Liver (tissue), 9 donors: ENCODE data around the gene FGD5. TPM values are rescaled to one million over a fixed set of nuclear protein-coding genes. Genes with fewer than 3 reads are reported as not detected.

ENCODE experiments used
- DNase-seq: peaks from one replicate; pipeline ENCODE4 v3.0.0-alpha.2; 2017; ENCODE audit warnings: low spot score
- H3K27ac ChIP-seq, 2 donors: one replicate each; pipeline ENCODE4 v1.7.0; 2013; ENCODE audit warnings: inconsistent platforms in 2 of 2, low read length in 2 of 2, control low read depth in 1 of 2, low read depth in 1 of 2, mild to moderate bottlenecking in 1 of 2
- H3K27me3 ChIP-seq, 4 donors: one replicate each; pipeline versions ENCODE4 v1.6.1 to v1.7.0; 2013; ENCODE audit warnings: low read length in 3 of 4, inconsistent platforms in 1 of 4, mild to moderate bottlenecking in 1 of 4, moderate library complexity in 1 of 4; ENCODE audit not compliant: control insufficient read depth in 4 of 4, insufficient read depth in 4 of 4
- H3K36me3 ChIP-seq, 4 donors: one replicate each; pipeline versions ENCODE4 v1.6.1 to v1.7.0; 2013; ENCODE audit warnings: low read length in 3 of 4, mild to moderate bottlenecking in 3 of 4, low read depth in 1 of 4, moderate library complexity in 1 of 4; ENCODE audit not compliant: control insufficient read depth in 4 of 4, insufficient read depth in 3 of 4
- H3K4me1 ChIP-seq, 4 donors: one replicate each; pipeline versions ENCODE4 v1.6.1 to v1.7.0; 2013; ENCODE audit warnings: low read length in 3 of 4, mild to moderate bottlenecking in 3 of 4, moderate library complexity in 1 of 4; ENCODE audit not compliant: control insufficient read depth in 4 of 4, insufficient read depth in 4 of 4
- H3K4me3 ChIP-seq, 3 donors: one replicate each; pipeline versions ENCODE4 v1.6.1 to v1.7.0; 2013; ENCODE audit warnings: low read length in 3 of 3, control low read depth in 1 of 3, low read depth in 1 of 3, mild to moderate bottlenecking in 1 of 3
- H3K9ac ChIP-seq, 2 donors: one replicate each; pipeline ENCODE4 v1.7.0; 2013; ENCODE audit warnings: low read length in 2 of 2, mild to moderate bottlenecking in 2 of 2, moderate library complexity in 2 of 2, control low read depth in 1 of 2, low read depth in 1 of 2
- H3K9me3 ChIP-seq, 4 donors: one replicate each; pipeline versions ENCODE4 v1.6.1 to v1.7.0; 2013; ENCODE audit warnings: low read length in 3 of 4; ENCODE audit not compliant: control insufficient read depth in 4 of 4
- FOXA1 ChIP-seq: IDR thresholded peaks from 2 replicates; pipeline ENCODE4 v1.6.1; 2016; ENCODE audit warnings: antibody characterized with exemption
- FOXA2 ChIP-seq: IDR thresholded peaks from 2 replicates; pipeline ENCODE4 v1.6.1; 2016; ENCODE audit warnings: antibody characterized with exemption
- GABPA ChIP-seq, 2 donors: IDR thresholded peaks in 1 of 2; conservative IDR thresholded peaks in 1 of 2; 2 replicates each; pipeline ENCODE4 v1.6.1; 2016; ENCODE audit warnings: antibody characterized with exemption in 2 of 2, mild to moderate bottlenecking in 1 of 2, moderate library complexity in 1 of 2
- HNF4A ChIP-seq, 2 donors: conservative IDR thresholded peaks; 2 replicates each; pipeline ENCODE4 v1.6.1; 2016; ENCODE audit warnings: antibody characterized with exemption in 2 of 2, mild to moderate bottlenecking in 2 of 2
- HNF4G ChIP-seq: IDR thresholded peaks from 2 replicates; pipeline ENCODE4 v1.6.1; 2016; ENCODE audit warnings: antibody characterized with exemption
- JUND ChIP-seq, 2 donors: IDR thresholded peaks; 2 replicates each; pipeline ENCODE4 v1.6.1; 2016; ENCODE audit warnings: antibody characterized with exemption in 2 of 2
- NR2F2 ChIP-seq: IDR thresholded peaks from 2 replicates; pipeline ENCODE4 v1.6.1; 2016; ENCODE audit warnings: antibody characterized with exemption
- RAD21 ChIP-seq, 2 donors: IDR thresholded peaks; 2 replicates each; pipeline ENCODE4 v1.6.1; 2016; ENCODE audit warnings: antibody characterized with exemption in 2 of 2, mild to moderate bottlenecking in 2 of 2
- SP1 ChIP-seq: IDR thresholded peaks from 2 replicates; pipeline ENCODE4 v1.6.1; 2018; ENCODE audit warnings: antibody characterized with exemption, mild to moderate bottlenecking
- TAF1 ChIP-seq: conservative IDR thresholded peaks from 2 replicates; pipeline ENCODE4 v1.6.1; 2016; ENCODE audit warnings: antibody characterized with exemption, mild to moderate bottlenecking
- YY1 ChIP-seq: IDR thresholded peaks from 2 replicates; pipeline ENCODE4 v1.6.1; 2016; ENCODE audit warnings: antibody characterized with exemption, mild to moderate bottlenecking
- WGBS: extraction: QIAGEN DNeasy Blood & Tissue Kit; methylation state at CpG from one replicate; pipeline ENCODE4 v1.1.7; 2013; 5-methylcytosine and 5-hydroxymethylcytosine counted together
- polyA plus RNA-seq, 2 donors: library from polyadenylated mRNA; stranded (reverse) in 1 of 2; unstranded in 1 of 2; fragments of 200-250 nt in 1 of 2; fragments of >200 nt in 1 of 2; fragmentation: Nextera tagmentation in 1 of 2; extraction: Ambion mirVana in 1 of 2; gene quantifications; one replicate each; pipeline versions ENCODE4 v1.2.1 to v1.2.3, GENCODE V29; 2013 to 2015
- total RNA-seq, 2 donors: library from RNA; depleted of rRNA; stranded (reverse); fragments of >200 nt; gene quantifications; one replicate each; pipeline ENCODE4 v1.2.3, GENCODE V29; 2014
- TF ChIP-seq, protein P1 (sequence below): fragments of 150-350 bp; IDR thresholded peaks from 2 replicates; pipeline ENCODE4 v1.5.1; 2017; ENCODE audit warnings: improper control_type of control experiment, low read depth, low read length; ENCODE audit not compliant: missing input control
- TF ChIP-seq, protein P2 (sequence below): IDR thresholded peaks from 2 replicates; pipeline ENCODE4 v1.6.1; 2016; ENCODE audit warnings: antibody characterized with exemption, mild to moderate bottlenecking
- TF ChIP-seq, protein P3 (sequence below): IDR thresholded peaks from 2 replicates; pipeline ENCODE4 v1.6.1; 2016; ENCODE audit warnings: antibody characterized with exemption
- TF ChIP-seq, protein P4 (sequence below): IDR thresholded peaks from 2 replicates; pipeline ENCODE4 v1.6.1; 2016; ENCODE audit warnings: antibody characterized with exemption
- donor health status: healthy.
- donor health status: healthy.
- donor health status: healthy.
- donor health status: healthy.
- donor health status: healthy.

Gene FGD5
- total and polyA plus RNA-seq, 4 donors, result 2.0 to 6.3 (median 3.1) TPM

DNA sequence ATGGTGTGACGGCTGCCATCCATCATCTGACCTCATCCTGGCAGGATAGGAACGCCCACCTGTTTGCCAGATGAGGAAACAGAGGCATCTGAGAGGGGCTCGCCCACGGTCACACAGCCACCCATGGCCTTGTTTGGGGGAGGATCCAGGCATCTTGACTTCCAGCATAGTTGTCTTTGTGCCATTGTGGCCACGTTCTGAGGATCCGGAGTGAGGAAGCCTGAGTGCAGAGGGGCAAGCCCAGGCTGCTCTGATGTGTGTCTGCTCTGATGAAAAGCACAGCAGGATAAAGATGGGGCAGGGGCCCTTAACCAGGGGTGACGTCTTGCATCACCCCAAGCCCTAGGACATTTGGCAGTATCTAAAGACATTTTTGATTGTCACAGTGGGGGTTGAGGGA lies 58.7 kb downstream of the FGD5 start:
- WGBS, result 78% methylated on average over 7 of the region's 7 CpGs
- no peak overlapping the region for H3K9ac ChIP-seq
- no peaks in the 10 kb centered on the region for H3K36me3 ChIP-seq
- DNase-seq, result no peak
- H3K4me3 ChIP-seq, result no peak overlapping the region
- H3K27ac ChIP-seq, result peak overlapping the region in 1 of 2 donors; percentile 23
- no peaks in the 10 kb centered on the region for H3K9me3 ChIP-seq
- H3K27me3 ChIP-seq, result no peaks in the 10 kb centered on the region
- H3K4me1 ChIP-seq, result peaks cover 8 to 16% (median 10%) of the 10 kb centered on the region in 4 donors
- TF ChIP-seq, protein P1, sequence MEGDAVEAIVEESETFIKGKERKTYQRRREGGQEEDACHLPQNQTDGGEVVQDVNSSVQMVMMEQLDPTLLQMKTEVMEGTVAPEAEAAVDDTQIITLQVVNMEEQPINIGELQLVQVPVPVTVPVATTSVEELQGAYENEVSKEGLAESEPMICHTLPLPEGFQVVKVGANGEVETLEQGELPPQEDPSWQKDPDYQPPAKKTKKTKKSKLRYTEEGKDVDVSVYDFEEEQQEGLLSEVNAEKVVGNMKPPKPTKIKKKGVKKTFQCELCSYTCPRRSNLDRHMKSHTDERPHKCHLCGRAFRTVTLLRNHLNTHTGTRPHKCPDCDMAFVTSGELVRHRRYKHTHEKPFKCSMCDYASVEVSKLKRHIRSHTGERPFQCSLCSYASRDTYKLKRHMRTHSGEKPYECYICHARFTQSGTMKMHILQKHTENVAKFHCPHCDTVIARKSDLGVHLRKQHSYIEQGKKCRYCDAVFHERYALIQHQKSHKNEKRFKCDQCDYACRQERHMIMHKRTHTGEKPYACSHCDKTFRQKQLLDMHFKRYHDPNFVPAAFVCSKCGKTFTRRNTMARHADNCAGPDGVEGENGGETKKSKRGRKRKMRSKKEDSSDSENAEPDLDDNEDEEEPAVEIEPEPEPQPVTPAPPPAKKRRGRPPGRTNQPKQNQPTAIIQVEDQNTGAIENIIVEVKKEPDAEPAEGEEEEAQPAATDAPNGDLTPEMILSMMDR, result no peak
- no peak for TF ChIP-seq RAD21 (IDR thresholded peaks at IDR 0.05)
- TF ChIP-seq GABPA (IDR thresholded peaks at IDR 0.05 in 1 of 2, conservative IDR thresholded peaks at IDR 0.05 in 1 of 2), result no peak
- TF ChIP-seq HNF4G, result no peak
- TF ChIP-seq FOXA1, result no peak
- TF ChIP-seq JUND (IDR thresholded peaks at IDR 0.05), result no peak
- TF ChIP-seq, protein P2, sequence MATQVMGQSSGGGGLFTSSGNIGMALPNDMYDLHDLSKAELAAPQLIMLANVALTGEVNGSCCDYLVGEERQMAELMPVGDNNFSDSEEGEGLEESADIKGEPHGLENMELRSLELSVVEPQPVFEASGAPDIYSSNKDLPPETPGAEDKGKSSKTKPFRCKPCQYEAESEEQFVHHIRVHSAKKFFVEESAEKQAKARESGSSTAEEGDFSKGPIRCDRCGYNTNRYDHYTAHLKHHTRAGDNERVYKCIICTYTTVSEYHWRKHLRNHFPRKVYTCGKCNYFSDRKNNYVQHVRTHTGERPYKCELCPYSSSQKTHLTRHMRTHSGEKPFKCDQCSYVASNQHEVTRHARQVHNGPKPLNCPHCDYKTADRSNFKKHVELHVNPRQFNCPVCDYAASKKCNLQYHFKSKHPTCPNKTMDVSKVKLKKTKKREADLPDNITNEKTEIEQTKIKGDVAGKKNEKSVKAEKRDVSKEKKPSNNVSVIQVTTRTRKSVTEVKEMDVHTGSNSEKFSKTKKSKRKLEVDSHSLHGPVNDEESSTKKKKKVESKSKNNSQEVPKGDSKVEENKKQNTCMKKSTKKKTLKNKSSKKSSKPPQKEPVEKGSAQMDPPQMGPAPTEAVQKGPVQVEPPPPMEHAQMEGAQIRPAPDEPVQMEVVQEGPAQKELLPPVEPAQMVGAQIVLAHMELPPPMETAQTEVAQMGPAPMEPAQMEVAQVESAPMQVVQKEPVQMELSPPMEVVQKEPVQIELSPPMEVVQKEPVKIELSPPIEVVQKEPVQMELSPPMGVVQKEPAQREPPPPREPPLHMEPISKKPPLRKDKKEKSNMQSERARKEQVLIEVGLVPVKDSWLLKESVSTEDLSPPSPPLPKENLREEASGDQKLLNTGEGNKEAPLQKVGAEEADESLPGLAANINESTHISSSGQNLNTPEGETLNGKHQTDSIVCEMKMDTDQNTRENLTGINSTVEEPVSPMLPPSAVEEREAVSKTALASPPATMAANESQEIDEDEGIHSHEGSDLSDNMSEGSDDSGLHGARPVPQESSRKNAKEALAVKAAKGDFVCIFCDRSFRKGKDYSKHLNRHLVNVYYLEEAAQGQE, result no peak
- TF ChIP-seq, protein P3, sequence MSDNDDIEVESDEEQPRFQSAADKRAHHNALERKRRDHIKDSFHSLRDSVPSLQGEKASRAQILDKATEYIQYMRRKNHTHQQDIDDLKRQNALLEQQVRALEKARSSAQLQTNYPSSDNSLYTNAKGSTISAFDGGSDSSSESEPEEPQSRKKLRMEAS, result no peak
- TF ChIP-seq, protein P4, sequence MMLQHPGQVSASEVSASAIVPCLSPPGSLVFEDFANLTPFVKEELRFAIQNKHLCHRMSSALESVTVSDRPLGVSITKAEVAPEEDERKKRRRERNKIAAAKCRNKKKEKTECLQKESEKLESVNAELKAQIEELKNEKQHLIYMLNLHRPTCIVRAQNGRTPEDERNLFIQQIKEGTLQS, result no peak
- no peak for TF ChIP-seq HNF4A (conservative IDR thresholded peaks at IDR 0.05)
- no peak for TF ChIP-seq YY1
- TF ChIP-seq FOXA2, result no peak

DNA sequence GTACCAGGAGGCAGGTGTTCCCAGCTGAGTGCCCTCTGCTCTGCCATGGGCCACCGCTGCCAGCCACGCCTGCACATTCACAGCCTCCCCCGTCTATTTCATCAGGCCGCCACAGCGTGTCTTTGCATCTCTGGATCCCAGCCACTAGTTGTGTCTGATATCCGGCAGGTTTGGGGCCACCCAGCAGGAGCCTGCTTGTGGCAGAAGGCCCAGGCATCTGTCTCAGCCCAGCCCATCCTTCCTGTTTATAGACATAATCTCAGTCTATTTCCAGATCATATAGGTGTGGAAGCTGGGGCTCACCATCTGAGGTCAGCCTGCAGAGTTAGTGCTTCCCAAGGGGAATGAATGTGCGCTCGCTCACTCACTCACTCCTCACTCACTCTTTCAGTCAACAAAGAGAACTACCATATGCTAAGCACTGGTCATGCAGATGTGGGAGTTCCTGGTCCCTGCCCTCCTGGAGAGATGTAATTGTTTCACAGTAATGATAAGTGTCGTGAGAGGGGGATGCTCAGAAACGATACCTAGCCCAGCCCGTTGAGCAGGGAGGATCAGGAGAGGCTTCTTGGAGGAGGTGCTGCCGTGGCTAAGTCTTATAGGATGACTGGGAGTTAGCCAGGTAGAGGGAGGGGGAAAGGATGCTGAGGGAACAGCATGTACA lies 60.6 kb downstream of the FGD5 start:
- Histone ChIP-seq H3K36me3 (no peaks in the 10 kb centered on the region), H3K27me3 (no peaks in the 10 kb centered on the region), H3K9me3 (no peaks in the 10 kb centered on the region), H3K4me3 (no peak overlapping the region), H3K4me1 (peaks cover 8 to 16% (median 10%) of the 10 kb centered on the region in 4 donors), H3K27ac (no peak overlapping the region), H3K9ac (no peak overlapping the region)
- no peak for TF ChIP-seq FOXA2
- TF ChIP-seq YY1, result no peak
- no peak for TF ChIP-seq SP1
- no peak for TF ChIP-seq TAF1
- TF ChIP-seq, protein P1, result no peak
- TF ChIP-seq, protein P2, result no peak
- no peak for TF ChIP-seq GABPA (IDR thresholded peaks at IDR 0.05 in 1 of 2, conservative IDR thresholded peaks at IDR 0.05 in 1 of 2)
- TF ChIP-seq NR2F2, result no peak
- no peak for DNase-seq
- WGBS, result 74% methylated on average over 12 of the region's 12 CpGs
